ENCODE measurements around the gene ABLIM1. TPM values are rescaled to one million over a fixed set of nuclear protein-coding genes. Genes with fewer than 3 reads are reported as not detected.
A peak's percentile ranks its signal among the peaks of the same experiment; 100 is the strongest.

The ABLIM1 gene
- total RNA-seq, 1 donor from 2014 or later: 39.8 TPM

- Histone ChIP-seq H3K4me1 (peaks cover 34% of the 10 kb centered on the region), H3K27me3 (no peaks in the 10 kb centered on the region), H3K9ac (no peak overlapping the region), H3K4me2 (no peak overlapping the region), H3K27ac (no peak overlapping the region), H3K4me3 (no peak overlapping the region), H2AFZ (replicated peaks) (no peak overlapping the region), H3K36me3 (no peaks in the 10 kb centered on the region), H3K79me2 (ENCODE audit: low read depth) (no peaks in the 10 kb centered on the region), H3F3A (ENCODE audit: low read depth) (peaks cover 7% of the 10 kb centered on the region), H3K9me3 (ENCODE audit: low read depth) (no peaks in the 10 kb centered on the region), H4K20me1 (ENCODE audit: low read depth) (no peaks in the 10 kb centered on the region)
- no peak for TF ChIP-seq CTCF (IDR thresholded peaks at IDR 0.05)
- no peak for TF ChIP-seq EZH2phosphoT487 (IDR thresholded peaks at IDR 0.05)
- no peak for TF ChIP-seq EZH2 (IDR thresholded peaks at IDR 0.05)
- Mint-ChIP-seq H3K27ac (no peak overlapping the region), H3K9me3 (no peaks in the 10 kb centered on the region), H3K36me3 (no peaks in the 10 kb centered on the region), H3K4me3 (no peak overlapping the region), H3K27me3 (ENCODE audit: insufficient read depth, low read depth) (peaks cover 7% of the 10 kb centered on the region), H3K4me1 (peaks cover 49% of the 10 kb centered on the region)
- DNase-seq (ENCODE audit: low spot score): no peak
These were observed 25.5 kb upstream of the ABLIM1 start for GRCh38 chr10:114683593-114683992.

GRCh38 chr10:114683162-114683561 lies 25.1 kb upstream of the ABLIM1 start:
- H3K4me1 Mint-ChIP-seq: peaks cover 53% of the 10 kb centered on the region
- H3K27me3 ChIP-seq: no peaks in the 10 kb centered on the region
- H3K9ac ChIP-seq: no peak overlapping the region
- no peaks in the 10 kb centered on the region for H3K36me3 Mint-ChIP-seq
- no peaks in the 10 kb centered on the region for H3K9me3 ChIP-seq (ENCODE audit: low read depth)
- H3K36me3 ChIP-seq: no peaks in the 10 kb centered on the region
- H3K4me3 Mint-ChIP-seq: no peak overlapping the region
- no peak overlapping the region for H3K27ac ChIP-seq
- DNase-seq (ENCODE audit: low spot score): no peak
- peaks cover 11% of the 10 kb centered on the region for H3F3A ChIP-seq (ENCODE audit: low read depth)
- H3K4me3 ChIP-seq: no peak overlapping the region
- H3K27ac Mint-ChIP-seq: no peak overlapping the region
- no peaks in the 10 kb centered on the region for H4K20me1 ChIP-seq (ENCODE audit: low read depth)
- no peak for TF ChIP-seq EZH2phosphoT487 (IDR thresholded peaks at IDR 0.05)
- no peak for TF ChIP-seq EZH2 (IDR thresholded peaks at IDR 0.05)
- TF ChIP-seq CTCF (IDR thresholded peaks at IDR 0.05): no peak
- H3K79me2 ChIP-seq (ENCODE audit: low read depth): no peaks in the 10 kb centered on the region
- peaks cover 38% of the 10 kb centered on the region for H3K4me1 ChIP-seq
- H3K4me2 ChIP-seq: no peak overlapping the region
- H2AFZ ChIP-seq (replicated peaks): no peak overlapping the region
- no peaks in the 10 kb centered on the region for H3K9me3 Mint-ChIP-seq
- peaks cover 7% of the 10 kb centered on the region for H3K27me3 Mint-ChIP-seq (ENCODE audit: insufficient read depth, low read depth)

- H3K36me3 ChIP-seq: no peaks in the 10 kb centered on the region
- H3K79me2 ChIP-seq (ENCODE audit: low read depth): no peaks in the 10 kb centered on the region
- Mint-ChIP-seq H3K4me1 (peaks cover 55% of the 10 kb centered on the region), H3K36me3 (no peaks in the 10 kb centered on the region), H3K4me3 (no peak overlapping the region), H3K9me3 (no peaks in the 10 kb centered on the region), H3K27ac (no peak overlapping the region), H3K27me3 (ENCODE audit: insufficient read depth, low read depth) (peaks cover 7% of the 10 kb centered on the region)
- DNase-seq (ENCODE audit: low spot score): no peak
- no peak overlapping the region for H3K4me3 ChIP-seq
- no peak overlapping the region for H3K27ac ChIP-seq
- H3F3A ChIP-seq (ENCODE audit: low read depth): peaks cover 16% of the 10 kb centered on the region
- H3K9ac ChIP-seq: no peak overlapping the region
- H3K4me1 ChIP-seq: peaks cover 45% of the 10 kb centered on the region
- H2AFZ ChIP-seq (replicated peaks): no peak overlapping the region
- H3K9me3 ChIP-seq (ENCODE audit: low read depth): no peaks in the 10 kb centered on the region
- no peaks in the 10 kb centered on the region for H4K20me1 ChIP-seq (ENCODE audit: low read depth)
- TF ChIP-seq CTCF (IDR thresholded peaks at IDR 0.05) (no peak), EZH2phosphoT487 (IDR thresholded peaks at IDR 0.05) (no peak), EZH2 (IDR thresholded peaks at IDR 0.05) (no peak)
- peak overlapping the region; percentile 46 for H3K4me2 ChIP-seq
- no peaks in the 10 kb centered on the region for H3K27me3 ChIP-seq
These were observed 24.5 kb upstream of the ABLIM1 start for GRCh38 chr10:114682532-114682931.

Data from neural progenitor cell (in vitro differentiated cells).